Endothelial cell of umbilical vein (primary cell): Measurements from ENCODE around the gene PHF2. TPM values are rescaled to one million over a fixed set of nuclear protein-coding genes. Genes with fewer than 3 reads are reported as not detected.

Experiments
- BruUV-seq: library from RNA; stranded (reverse); fragments of 400-500 nt; replicated peaks from 2 replicates; lab custom pipeline; 2021; lab: Mats Ljungman, UMichigan
- CTCF ChIA-PET: fragments of 300-600, 350-600 bp; sonication (Branson Sonifier 250); formaldehyde crosslinking; loops from one replicate; lab custom pipeline; 2021; ENCODE audit warnings: antibody characterized with exemption, inconsistent platforms; lab: Charles Lee
- POLR2A ChIA-PET: fragments of 300-600, 350-600 bp; sonication (Branson Sonifier 250); formaldehyde crosslinking; loops from one replicate; lab custom pipeline; 2021; ENCODE audit warnings: antibody characterized with exemption, inconsistent platforms; lab: Charles Lee
- DNase-seq: peaks from one replicate; pipeline ENCODE4 v3.0.0-alpha.2; 2011; ENCODE audit warnings: low read depth, low spot score
- FAIRE-seq: peaks from 2 replicates; lab custom pipeline; 2011; peaks lifted over from hg19 to GRCh38; lab: Jason Lieb, UNC
- H2AFZ ChIP-seq: 2 replicates; pipeline ENCODE4 v1.6.0; 2012; ENCODE audit warnings: low read depth, low read length, control low read depth, inconsistent platforms
- H3K27ac ChIP-seq: 2 replicates; pipeline ENCODE4 v1.5.1; 2011; ENCODE audit warnings: low read depth, mild to moderate bottlenecking, control low read depth, low read length, moderate library complexity; ENCODE audit not compliant: insufficient read depth
- H3K27me3 ChIP-seq, 2 experiments: 2 replicates each; pipeline versions ENCODE4 v1.6.0 to v1.6.1; 2011; ENCODE audit warnings: low read length in 2 of 2, mixed read lengths in 1 of 2; ENCODE audit not compliant: control insufficient read depth in 2 of 2, insufficient read depth in 2 of 2
- H3K36me3 ChIP-seq, 2 experiments: 2 replicates in 1 of 2; 3 replicates in 1 of 2; pipeline ENCODE4 v1.5.1; 2011; ENCODE audit warnings: low read length in 2 of 2, mild to moderate bottlenecking in 1 of 2, moderate library complexity in 1 of 2; ENCODE audit not compliant: control insufficient read depth in 2 of 2, insufficient read depth in 2 of 2; ENCODE audit errors: extremely low read depth in 1 of 2
- H3K4me1 ChIP-seq: 3 replicates; pipeline ENCODE4 v1.5.1; 2011; ENCODE audit warnings: mild to moderate bottlenecking, low read length; ENCODE audit not compliant: control insufficient read depth, insufficient read depth; ENCODE audit errors: extremely low read depth
- H3K4me2 ChIP-seq: 2 replicates; pipeline ENCODE4 v1.6.1; 2011; ENCODE audit warnings: low read length, control low read depth, mixed read lengths; ENCODE audit not compliant: insufficient read depth
- H3K4me3 ChIP-seq, 3 experiments: fragments of 200-600 bp in 1 of 3; sonication (generic), shearing (Covaris generic) in 1 of 3; replicated peaks in 1 of 3; 2 replicates each; pipeline ENCODE4 v1.5.1; 2011 to 2016; ENCODE audit warnings: control low read depth in 3 of 3, low read length in 3 of 3, mild to moderate bottlenecking in 2 of 3, inconsistent platforms in 1 of 3, low read depth in 1 of 3, moderate library complexity in 1 of 3; ENCODE audit not compliant: insufficient read depth in 1 of 3
- H3K79me2 ChIP-seq: 2 replicates; pipeline ENCODE4 v1.6.0; 2012; ENCODE audit warnings: low read length, inconsistent platforms; ENCODE audit not compliant: control insufficient read depth, insufficient read depth
- H3K9ac ChIP-seq: replicated peaks from 2 replicates; pipeline ENCODE3; 2011; ENCODE audit warnings: low read length, control low read depth; ENCODE audit not compliant: insufficient read depth; ENCODE audit errors: extremely low read depth
- H3K9me1 ChIP-seq: replicated peaks from 3 replicates; pipeline ENCODE4 v1.6.0; 2011; ENCODE audit warnings: mild to moderate bottlenecking, low read length; ENCODE audit not compliant: control insufficient read depth, insufficient read depth; ENCODE audit errors: extremely low read depth
- H3K9me3 ChIP-seq: replicated peaks from 2 replicates; pipeline ENCODE4 v1.5.1; 2012; ENCODE audit warnings: low read length, inconsistent platforms; ENCODE audit not compliant: control insufficient read depth, insufficient read depth
- H4K20me1 ChIP-seq: replicated peaks from 2 replicates; pipeline ENCODE3; 2011; ENCODE audit warnings: mild to moderate bottlenecking, low read length; ENCODE audit not compliant: control insufficient read depth, insufficient read depth; ENCODE audit errors: extremely low read depth
- EZH2 ChIP-seq: IDR thresholded peaks from 2 replicates; pipeline ENCODE4 v1.6.1; 2012; ENCODE audit warnings: borderline replicate concordance, low read depth, mild to moderate bottlenecking, moderate library complexity, low read length, inconsistent platforms; ENCODE audit not compliant: severe bottlenecking
- MAX ChIP-seq: IDR thresholded peaks from 2 replicates; pipeline ENCODE4 v1.6.1; 2011; ENCODE audit not compliant: insufficient read depth, insufficient read length
- POLR2AphosphoS5 ChIP-seq: IDR thresholded peaks from 2 replicates; pipeline ENCODE4 v1.6.1; 2012; ENCODE audit warnings: low read depth, mild to moderate bottlenecking, control low read depth, low read length, moderate library complexity; ENCODE audit not compliant: insufficient read depth
- dilution Hi-C: fragments of 300-500 bp; cut with MboI; formaldehyde crosslinking; loops from one replicate; pipeline ENCODE4 v1.15.0; 2019; ENCODE audit warnings: low sequenced_read_pairs; ENCODE audit not compliant: extremely low pct_ligation_motif_present
- intact Hi-C: fragments of 100-400 bp; cut with micrococcal nuclease; formaldehyde crosslinking; loops from one replicate; pipeline ENCODE4 v1.10.0; 2022
- polyA plus RNA-seq, 4 experiments: library from polyadenylated mRNA; depleted of rRNA in 3 of 4; stranded (reverse) in 3 of 4; unstranded in 1 of 4; fragments of >200 nt; gene quantifications; 2 replicates each; pipeline versions ENCODE4 v1.2.1 to v1.2.3, GENCODE V29; 2011 to 2012; ENCODE audit warnings: missing spikeins in 1 of 4
- total RNA-seq: library from RNA; stranded (reverse); gene quantifications from 2 replicates; pipeline ENCODE4 v1.2.3, GENCODE V29; 2021

The PHF2 gene
- total and polyA plus RNA-seq, 2 donors (not counting 3 experiments of a cell fraction or from before 2014, with no cell fraction given) = 9.8 to 22.5 TPM

DNA sequence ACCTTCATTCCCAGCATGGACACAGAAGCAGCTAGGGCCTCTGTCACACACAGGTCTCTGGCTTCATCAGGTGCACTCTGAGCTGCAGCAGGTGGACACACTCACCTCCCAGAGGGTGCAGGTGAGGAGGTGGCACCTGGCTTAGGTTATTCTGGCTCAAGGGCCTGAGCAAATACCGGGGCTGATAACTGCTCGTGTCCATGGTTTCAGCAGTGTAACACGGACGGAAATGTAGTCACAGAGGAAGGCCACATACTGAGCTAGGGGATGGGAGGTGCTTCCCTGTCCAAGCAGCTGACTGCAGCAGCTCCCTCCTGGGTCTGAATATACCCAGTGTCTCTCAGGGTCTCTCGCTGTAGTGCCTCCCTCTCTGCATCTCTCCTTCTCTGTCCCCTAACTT lies 5.7 kb downstream of the PHF2 start:
- no TSS peak for BruUV-seq
- Histone ChIP-seq H3K4me2 (no peak overlapping the region), H3K27me3 (no peaks in the 10 kb centered on the region), H3K9me3 (no peaks in the 10 kb centered on the region), H3K4me3 (no peak overlapping the region), H3K9ac (no peak overlapping the region), H3K36me3 (no peaks in the 10 kb centered on the region), H3K27ac (no peak overlapping the region), H2AFZ (no peak overlapping the region), H3K9me1 (no peaks in the 10 kb centered on the region), H3K4me1 (peaks cover 8% of the 10 kb centered on the region), H4K20me1 (no peaks in the 10 kb centered on the region), H3K79me2 (peaks cover 56% of the 10 kb centered on the region)
- TF ChIP-seq POLR2AphosphoS5 = no peak
- CTCF ChIA-PET = interaction anchor here (1.3 to 1.8 kb wide), 2 partner anchors 16 to 100 kb away, joined by 3 to 8 read pairs; no protein-coding TSS in a partner anchor
- intact Hi-C loops (no loop called here), dilution Hi-C loops (no loop called here)
- POLR2A ChIA-PET = no interaction called here
- DNase-seq (no peak), FAIRE-seq (no peak)

DNA sequence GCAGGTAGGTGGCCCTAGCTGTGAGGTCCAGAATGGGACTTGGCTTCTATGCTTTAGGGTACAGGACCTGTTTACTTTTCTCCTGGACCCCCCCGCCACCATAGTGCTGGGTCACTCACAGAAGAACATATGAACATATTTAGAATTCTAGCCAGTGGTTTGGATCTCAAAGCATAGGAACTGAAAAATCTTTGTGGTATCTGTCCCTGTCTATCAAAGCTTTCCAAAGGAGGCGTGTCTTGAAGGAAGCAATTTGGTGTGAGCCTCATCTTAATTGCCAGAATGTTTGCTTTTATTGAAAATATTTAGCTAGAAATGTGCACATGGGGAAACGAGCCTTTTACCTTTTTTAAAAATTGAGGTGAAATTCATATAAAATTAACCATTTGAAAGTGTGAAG lies 6.2 kb downstream of the PHF2 start:
- CTCF ChIA-PET = interaction anchor here (1.3 to 1.8 kb wide), 2 partner anchors 16 to 99 kb away, joined by 3 to 8 read pairs; no protein-coding TSS in a partner anchor
- POLR2A ChIA-PET = no interaction called here
- Histone ChIP-seq H3K27me3 (no peaks in the 10 kb centered on the region), H3K36me3 (no peaks in the 10 kb centered on the region), H3K4me2 (no peak overlapping the region), H3K4me3 (no peak overlapping the region), H3K9ac (no peak overlapping the region), H3K9me1 (no peaks in the 10 kb centered on the region), H3K79me2 (peaks cover 53% of the 10 kb centered on the region), H3K4me1 (peaks cover 7% of the 10 kb centered on the region), H3K27ac (no peak overlapping the region), H3K9me3 (no peaks in the 10 kb centered on the region), H4K20me1 (no peaks in the 10 kb centered on the region), H2AFZ (no peak overlapping the region)
- no TSS peak for BruUV-seq
- dilution Hi-C loops = no loop called here
- intact Hi-C loops = no loop called here
- no peak for DNase-seq
- no peak for TF ChIP-seq EZH2
- no peak for TF ChIP-seq MAX
- no peak for FAIRE-seq
